ENCODE data around the gene SLC25A33.
"Not testable (repeated sequence)": the region's sequence is repeated elsewhere in the genome, so short reads cannot be mapped to it uniquely, and the experiment has no call there.

The SLC25A33 gene, protein sequence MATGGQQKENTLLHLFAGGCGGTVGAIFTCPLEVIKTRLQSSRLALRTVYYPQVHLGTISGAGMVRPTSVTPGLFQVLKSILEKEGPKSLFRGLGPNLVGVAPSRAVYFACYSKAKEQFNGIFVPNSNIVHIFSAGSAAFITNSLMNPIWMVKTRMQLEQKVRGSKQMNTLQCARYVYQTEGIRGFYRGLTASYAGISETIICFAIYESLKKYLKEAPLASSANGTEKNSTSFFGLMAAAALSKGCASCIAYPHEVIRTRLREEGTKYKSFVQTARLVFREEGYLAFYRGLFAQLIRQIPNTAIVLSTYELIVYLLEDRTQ

GRCh38 chr1:9539165-9539828, at the start of gene SLC25A33:
Gene SLC25A33, plus strand, starts transcription at chr1:9539465. Its CDS starts 227 bp downstream, at chr1:9539692.
- peak; percentile 86 for DNase-seq

DNA sequence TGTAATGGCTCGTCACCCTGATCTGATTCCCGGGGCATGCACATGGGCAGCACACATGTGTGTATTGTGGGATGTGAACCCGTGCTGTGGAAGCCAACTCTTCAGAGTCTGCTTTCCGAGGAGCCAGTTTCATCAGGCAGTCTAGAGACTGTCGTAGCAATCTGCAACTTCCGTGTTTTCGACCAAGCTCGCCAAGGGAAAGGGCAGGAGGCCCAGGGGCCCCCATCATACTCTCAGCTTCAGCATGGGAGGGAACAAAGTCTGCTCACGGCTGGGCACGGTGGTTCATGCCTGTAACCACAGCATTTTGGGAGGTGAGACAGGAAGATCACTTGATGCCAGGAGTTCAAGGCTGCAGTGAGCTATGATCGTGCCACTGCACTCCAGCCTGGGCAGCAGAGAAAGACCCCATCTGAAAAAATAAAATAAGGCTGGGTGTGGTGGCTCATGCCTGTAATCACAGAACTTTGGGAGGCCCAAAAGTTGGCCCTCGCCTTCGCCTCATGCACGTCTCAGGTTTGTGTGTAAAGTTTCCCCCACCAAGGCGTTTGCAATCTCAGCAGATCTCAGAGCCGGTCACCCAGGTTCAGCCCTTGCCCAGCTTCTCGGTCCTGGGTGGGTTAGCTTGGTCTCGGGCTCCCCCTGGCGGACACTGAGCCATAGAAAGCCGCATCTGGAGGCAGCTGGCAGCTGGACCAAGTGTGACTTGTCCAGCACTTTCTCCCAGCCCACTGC, 48.5 kb upstream of the SLC25A33 start:
- DNase-seq = peak; percentile 53

DNA sequence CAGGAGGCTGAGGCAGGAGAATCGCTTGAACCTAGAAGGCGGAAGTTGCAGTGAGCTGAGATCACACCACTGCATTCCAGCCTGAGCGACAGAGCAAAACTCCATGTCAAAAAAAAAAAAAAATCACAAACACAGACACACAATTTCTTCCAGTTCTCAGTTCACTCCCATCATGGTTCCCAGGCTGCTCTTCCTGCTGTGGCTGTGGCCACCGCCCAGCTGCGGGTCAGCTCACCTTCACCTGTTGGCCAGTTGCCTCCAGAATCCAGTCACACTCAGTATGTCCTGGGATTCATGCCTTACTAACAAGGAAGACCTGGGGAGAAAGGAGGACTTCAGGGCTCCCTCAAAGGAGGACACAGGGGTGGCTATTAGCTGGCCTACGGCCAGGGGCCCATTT, 45.9 kb upstream of the SLC25A33 start:
- DNase-seq = no peak

DNA sequence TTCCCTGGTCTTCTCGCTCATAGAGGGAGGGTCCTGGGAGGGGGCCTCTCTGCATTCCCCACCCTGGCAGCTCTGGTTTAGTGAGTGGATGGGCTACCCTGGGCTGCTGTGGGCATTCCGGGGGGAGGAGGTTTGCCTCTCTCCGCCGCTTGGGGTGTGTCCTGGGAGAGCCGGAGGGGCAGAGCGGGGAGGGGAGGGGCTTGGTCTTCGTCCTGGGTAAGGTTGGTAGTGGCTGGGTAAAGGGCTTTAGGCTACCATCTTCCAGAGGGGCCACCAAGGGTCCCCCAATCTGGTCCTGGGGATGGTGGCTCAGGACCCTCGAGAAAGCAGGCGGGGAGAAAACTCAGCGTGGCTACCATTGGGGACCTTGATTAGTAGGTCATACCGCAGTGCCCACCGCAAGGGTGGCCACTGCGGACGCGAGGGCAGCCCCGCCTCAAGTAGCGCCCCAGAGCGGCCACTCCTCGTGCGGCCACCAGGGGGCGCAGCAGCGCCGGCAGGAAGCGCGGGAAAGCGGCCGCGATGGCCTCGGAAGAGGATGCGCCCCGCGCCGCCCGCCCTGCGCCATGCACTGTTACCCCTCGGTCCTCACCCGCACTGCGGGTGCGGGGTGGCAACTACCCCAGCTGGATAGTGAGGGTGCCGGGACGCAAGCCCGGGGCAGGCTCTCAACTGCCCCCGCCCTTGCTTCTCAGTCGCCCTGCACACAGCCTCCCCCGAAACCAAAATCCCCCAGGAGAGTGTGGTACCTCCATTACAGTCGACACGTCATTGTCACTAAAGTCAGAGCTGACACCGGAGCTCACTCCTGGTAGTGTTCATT, 44.1 kb upstream of the SLC25A33 start:
- DNase-seq = peak; percentile 13

- no peak for DNase-seq
Measured at GRCh38 chr1:9495854-9496374, 43.4 kb upstream of the SLC25A33 start.

- no peak for DNase-seq
Measured at GRCh38 chr1:9500756-9501754, 38.2 kb upstream of the SLC25A33 start.

DNA sequence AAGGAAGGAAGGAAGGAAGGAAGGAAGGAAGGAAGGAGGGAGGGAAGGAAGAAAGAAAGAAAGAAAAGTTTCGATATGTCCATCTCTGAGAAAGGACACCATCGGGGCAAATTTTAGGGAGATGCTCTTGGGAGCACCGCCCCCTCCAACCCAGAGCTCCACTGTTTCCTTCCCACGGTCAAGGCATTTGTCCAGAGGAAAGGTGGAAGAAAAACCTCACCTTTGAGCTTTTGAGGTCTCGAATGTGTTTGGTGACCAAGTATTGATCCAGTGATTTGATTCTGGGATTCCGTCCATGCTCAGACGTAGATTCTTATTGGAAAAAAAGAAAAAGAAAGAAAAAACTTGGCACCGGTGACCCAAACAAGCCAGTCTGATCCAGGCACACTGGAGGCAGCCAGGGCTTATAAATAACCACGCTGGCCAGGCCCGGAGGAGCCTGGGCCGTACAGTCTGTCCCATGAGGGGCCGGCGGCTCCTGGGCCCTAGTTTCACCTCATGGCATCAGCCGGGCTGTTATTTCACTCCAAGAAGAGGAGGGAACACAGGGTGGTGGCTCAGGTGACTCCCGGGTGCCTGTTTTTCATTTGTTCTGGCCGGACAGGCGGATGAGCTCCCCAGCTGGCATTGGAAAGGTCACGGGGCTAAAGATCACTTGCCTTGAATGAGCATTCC, 36.1 kb upstream of the SLC25A33 start:
- DNase-seq = no peak

DNA sequence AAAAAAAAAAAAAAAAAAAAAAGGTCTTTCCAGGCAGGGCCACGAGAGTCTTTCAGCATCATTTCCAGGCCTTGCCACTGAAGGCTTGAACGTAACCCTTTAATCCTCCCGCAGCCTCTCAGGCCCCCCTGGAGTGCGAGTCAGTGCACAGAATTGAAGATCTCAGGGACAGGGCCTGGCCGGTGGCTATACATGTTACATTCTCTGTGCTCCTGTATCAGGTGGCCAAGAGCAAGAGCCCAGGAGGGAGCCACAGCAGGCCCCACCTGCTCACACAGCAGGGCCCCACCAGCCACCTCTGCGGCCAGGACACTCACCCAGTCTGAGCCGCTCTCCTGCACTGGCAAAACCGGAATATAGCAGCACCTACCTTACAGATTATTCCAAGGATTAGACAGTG, 34.1 kb upstream of the SLC25A33 start:
- DNase-seq = no peak

DNA sequence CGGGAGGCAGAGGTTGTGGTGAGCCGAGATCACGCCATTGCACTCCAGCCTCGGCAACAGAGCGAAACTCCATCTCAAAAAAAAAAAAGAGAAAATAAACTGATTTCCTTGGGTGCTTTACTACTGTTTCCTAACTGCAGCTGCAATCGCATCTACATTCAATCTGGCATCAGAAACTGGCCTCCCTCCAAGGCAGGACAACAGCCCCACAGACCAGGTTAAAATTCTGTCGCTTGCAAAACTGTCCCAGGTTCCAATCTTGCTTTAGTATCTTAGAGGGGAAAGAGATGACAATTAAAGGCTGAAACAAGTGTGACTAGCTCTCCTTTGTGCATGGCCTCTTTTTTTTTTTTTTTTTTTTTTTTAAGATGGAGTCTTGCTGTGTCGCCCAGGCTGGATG, 32.4 kb upstream of the SLC25A33 start:
- no peak for DNase-seq

- DNase-seq = no peak
Measured at GRCh38 chr1:9510130-9510529, 29.1 kb upstream of the SLC25A33 start.

DNA sequence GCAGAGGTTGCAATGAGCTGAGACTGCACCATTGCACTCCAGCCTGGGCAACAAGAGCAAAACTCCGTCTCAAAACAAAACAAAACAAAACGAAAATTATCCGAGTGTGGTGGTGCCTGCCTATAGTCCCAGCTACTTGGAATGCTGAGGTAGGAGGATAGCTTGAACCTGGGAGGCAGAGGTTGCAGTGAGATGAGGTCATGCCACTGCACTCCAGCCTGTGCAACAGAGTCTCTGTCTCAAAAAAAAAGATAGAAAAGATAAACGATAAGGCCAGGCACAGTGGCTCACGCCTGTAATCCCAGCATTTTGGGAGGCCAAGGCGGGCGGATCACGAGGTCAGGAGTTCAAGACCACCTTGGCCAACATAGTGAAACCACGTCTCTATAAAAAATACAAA, 23.7 kb upstream of the SLC25A33 start:
- not testable (repeated sequence) for DNase-seq

GRCh38 chr1:9518454-9518998, 20.7 kb upstream of the SLC25A33 start:
- DNase-seq = no peak

- no peak for DNase-seq
Measured at GRCh38 chr1:9520411-9520810, 18.9 kb upstream of the SLC25A33 start.

DNA sequence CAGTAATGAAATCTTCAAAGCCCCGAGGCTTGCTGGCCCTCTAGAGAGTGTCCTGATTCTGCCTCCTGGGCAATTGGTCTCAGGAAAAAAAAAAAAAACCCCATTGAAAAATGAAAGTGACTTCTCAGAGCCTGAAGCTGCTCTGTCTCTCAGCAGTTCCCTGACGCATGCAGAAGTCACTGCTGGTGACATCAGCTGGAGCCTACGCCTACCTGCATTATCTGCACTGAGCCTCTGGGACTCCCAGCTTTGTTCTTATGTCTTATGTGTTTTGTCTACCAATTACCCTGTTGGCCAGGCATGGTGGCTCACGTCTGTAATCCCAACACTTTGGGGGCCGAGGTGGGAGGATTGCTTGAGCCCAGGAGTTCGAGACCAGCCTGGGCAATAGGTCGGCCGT, 10.1 kb upstream of the SLC25A33 start:
- no peak for DNase-seq

DNA sequence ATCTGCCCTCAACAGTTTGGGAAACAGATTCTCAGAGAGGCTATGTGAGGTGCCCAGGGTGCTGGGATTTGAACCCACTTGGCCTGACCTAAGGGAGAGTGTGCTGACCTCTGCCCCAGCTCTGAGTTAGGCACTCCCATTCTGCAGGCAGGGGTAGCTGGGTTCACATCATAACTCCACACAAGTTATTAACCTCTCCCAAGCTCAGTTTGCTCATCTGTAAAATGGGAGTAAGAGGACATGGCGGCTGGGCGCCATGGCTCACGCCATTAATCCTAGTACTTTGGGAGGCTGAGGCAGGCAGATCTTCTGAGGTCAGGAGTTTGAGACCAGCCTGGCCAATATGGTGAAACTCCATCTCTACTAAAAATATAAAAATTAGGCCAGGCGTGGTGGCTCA, 8.9 kb upstream of the SLC25A33 start:
- no peak for DNase-seq

DNA sequence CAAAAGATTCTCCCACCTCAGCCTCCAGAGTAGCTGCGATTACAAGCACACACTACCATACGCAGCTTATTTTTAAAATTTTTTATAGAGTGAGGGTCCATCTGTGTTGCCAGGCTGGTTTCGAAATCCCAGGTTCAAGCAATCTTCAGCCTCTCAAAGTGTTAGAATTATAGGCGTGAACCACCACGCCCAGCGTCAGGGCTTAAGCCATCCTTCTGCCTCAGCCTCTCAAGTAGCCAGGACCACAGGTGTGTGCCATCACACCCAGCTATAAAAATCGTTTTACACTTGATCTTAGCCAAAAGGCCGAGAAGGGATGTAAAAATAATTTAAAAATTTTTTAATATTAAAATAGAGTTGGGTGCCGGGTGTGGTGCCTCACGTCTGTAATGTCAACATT, 4.3 kb upstream of the SLC25A33 start:
- no peak for DNase-seq

DNA sequence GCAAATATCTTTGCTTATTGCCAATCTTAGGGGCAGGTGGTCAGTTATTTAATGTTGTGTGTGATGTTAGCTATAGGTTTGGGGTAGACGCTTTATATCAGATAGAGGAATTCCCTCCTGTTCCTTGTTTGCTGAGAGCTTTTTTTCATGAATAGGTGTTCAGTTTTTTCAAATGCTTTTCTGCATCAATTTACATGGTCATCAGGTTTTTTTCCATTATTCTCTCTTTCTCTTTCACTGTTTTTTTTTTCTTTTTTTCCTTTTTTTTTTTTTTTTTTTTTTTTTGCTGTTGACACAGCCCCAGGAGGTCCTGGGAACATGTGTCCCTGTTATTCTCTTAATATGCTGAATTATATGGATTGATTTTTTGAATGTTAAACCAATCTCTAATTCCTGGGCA, 3.0 kb upstream of the SLC25A33 start:
- DNase-seq = no peak

GRCh38 chr1:9537863-9538668, 1.2 kb upstream of the SLC25A33 start:
- DNase-seq = no peak

GRCh38 chr1:9538669-9539164, 548 bp upstream of the SLC25A33 start:
- no peak for DNase-seq

All from NCI-H774 (cell line).